Measurements from ENCODE around the gene RAF1. TPM values are rescaled to one million over a fixed set of nuclear protein-coding genes. Genes with fewer than 3 reads are reported as not detected.

The RAF1 gene
- total and polyA plus RNA-seq, 9 of the 15 experiments (the other 6 are each of a cell fraction or from before 2014, with no cell fraction given), result 28.0 to 183 (median 85.6) TPM

- Histone ChIP-seq H3K9me3 (replicated peaks; ENCODE audit: control insufficient read depth, insufficient read depth, low read depth, low read length) (no peaks in the 10 kb centered on the region), H3K9me1 (ENCODE audit: control insufficient read depth, insufficient read depth, low read length) (peaks cover 3% of the 10 kb centered on the region), H3K4me2 (ENCODE audit: insufficient read depth, low read length) (peak overlapping the region; percentile 97), H2AFZ (ENCODE audit: low read depth, low read length) (peak overlapping the region; percentile 100), H3K27me3 (ENCODE audit: control insufficient read depth in 2 of 2, insufficient read depth in 2 of 2, low read length in 2 of 2) (no peaks in the 10 kb centered on the region), H3K27ac (ENCODE audit: extremely low read depth, low read depth, low read length) (peak overlapping the region; percentile 99), H3K4me3 (peak overlapping the region; percentile 99), H3K79me2 (ENCODE audit: control insufficient read depth, insufficient read depth, low read length) (peaks cover 55% of the 10 kb centered on the region), H3K9ac (ENCODE audit: insufficient read depth in 1 of 2, low read depth in 2 of 2, low read length in 2 of 2) (peak overlapping the region; percentile 98 to 99), H4K20me1 (replicated peaks; ENCODE audit: control insufficient read depth, insufficient read depth, low read length) (peaks cover 23% of the 10 kb centered on the region; the same call in 1 of the 2 replicates), H3K36me3 (ENCODE audit: control insufficient read depth, insufficient read depth, low read length) (peaks cover 2% of the 10 kb centered on the region; the same call in 2 of the 3 replicates), H3K4me1 (replicated peaks in 1 of 2; ENCODE audit: control insufficient read depth in 2 of 2, insufficient read depth in 2 of 2, low read length in 2 of 2) (peaks cover 21 to 32% of the 10 kb centered on the region in 2 experiments)
- intact Hi-C loops (cut with micrococcal nuclease), result loop anchor here (5.0 kb wide), 2 partner anchors 36 to 106 kb away; partner anchors contain the start of gene MKRN2
- TSS peak; percentile 41 for BruUV-seq (replicated peaks)
- WGBS (ENCODE audit: insufficient coverage, low coverage, missing lambda C conversion rate), result under 1% methylated on average over 34 of the region's 45 CpGs
- CTCF ChIA-PET (ENCODE audit: low intra/inter-chr PET ratio), result no interaction called here
- no peak for FAIRE-seq
- DNase-seq (ENCODE audit: extremely low read depth in 1 of 4, low spot score in 3 of 4), result peak in 2 of 4 experiments; percentile 80 to 82
- ATAC-seq, result peak; percentile 70
- POLR2A ChIA-PET, result interaction anchor here (0.6 to 2.1 kb wide), 19 partner anchors 10 to 188 kb away, joined by 3 to 13 read pairs (median 3); partner anchors contain the start of gene MKRN2
- in situ Hi-C loops (cut with MboI), result no loop called here
- TF ChIP-seq ZNF280B (CRISPR knock-in tag; IDR thresholded peaks at IDR 0.05) (no peak), U2AF1 (optimal IDR thresholded peaks at IDR 0.05; ENCODE audit: low read depth, low read length) (peak; percentile 97), HDAC1 (IDR thresholded peaks at IDR 0.05) (peak in 1 of 2 experiments; percentile 61; a peak in 1 of 4 replicates), RBM39 (optimal IDR thresholded peaks at IDR 0.05; ENCODE audit: low read depth, low read length) (peak; percentile 23), TEAD2 (tag; IDR thresholded peaks at IDR 0.05) (no peak), KLF13 (tag; IDR thresholded peaks at IDR 0.05; ENCODE audit: borderline replicate concordance, low read depth) (peak; percentile 40; the same call in 1 of the 2 replicates), CHAMP1 (IDR thresholded peaks at IDR 0.05) (no peak), ZNF12 (CRISPR knock-in tag; IDR thresholded peaks at IDR 0.05) (0 out of 2 replicates have a peak, but pooled peaks have one; percentile 1), HOMEZ (CRISPR knock-in tag; IDR thresholded peaks at IDR 0.05) (0 out of 2 replicates have a peak, but pooled peaks have one; percentile 72), ATF1 (CRISPR knock-in tag; IDR thresholded peaks at IDR 0.05) (no peak), ATF1 (tag; IDR thresholded peaks at IDR 0.05) (no peak), SMAD1 (IDR thresholded peaks at IDR 0.05; ENCODE audit: low read depth, low read length, partially characterized antibody) (no peak), FOXJ2 (tag; IDR thresholded peaks at IDR 0.05) (no peak), BRD4 (IDR thresholded peaks at IDR 0.05) (peak; percentile 89), NR4A1 (CRISPR knock-in tag; IDR thresholded peaks at IDR 0.05) (no peak), NR4A1 (tag; IDR thresholded peaks at IDR 0.05) (0 out of 2 replicates have a peak, but pooled peaks have one; percentile 24), SRSF7 (optimal IDR thresholded peaks at IDR 0.05; ENCODE audit: low read depth, low read length) (no peak)
These were observed 449 bp downstream of the RAF1 start for GRCh38 chr3:12663401-12663935.

Data from K562 (cell line).